ENCODE measurements around the gene PEAR1.

PEAR1 gene

GRCh38 chr1:156942176-156942575, 48.7 kb downstream of the PEAR1 start:
- DNase-seq: no peak

GRCh38 chr1:156942576-156942975, 49.1 kb downstream of the PEAR1 start:
- no peak for DNase-seq

GRCh38 chr1:156943756-156944155, 50.2 kb downstream of the PEAR1 start:
- no peak for DNase-seq

GRCh38 chr1:156944268-156944667, 50.8 kb downstream of the PEAR1 start:
- DNase-seq: no peak

- no peak for DNase-seq
Observed at GRCh38 chr1:156944848-156945247, 51.3 kb downstream of the PEAR1 start.

- DNase-seq: peak in 1 of 2 experiments; percentile 21
Observed at GRCh38 chr1:156945881-156946661, 52.6 kb downstream of the PEAR1 start.

GRCh38 chr1:156947127-156947526, 53.6 kb downstream of the PEAR1 start:
- no peak for DNase-seq

GRCh38 chr1:156947818-156948525, 54.5 kb downstream of the PEAR1 start:
- no peak for DNase-seq

- no peak for DNase-seq
Observed at GRCh38 chr1:156948708-156949107, 55.2 kb downstream of the PEAR1 start.

GRCh38 chr1:156949127-156949526, 55.6 kb downstream of the PEAR1 start:
- no peak for DNase-seq

GRCh38 chr1:156951371-156951770, 57.9 kb downstream of the PEAR1 start:
- DNase-seq: no peak

GRCh38 chr1:156953571-156953970, 60.1 kb downstream of the PEAR1 start:
- DNase-seq: no peak

GRCh38 chr1:156956333-156956732, 62.8 kb downstream of the PEAR1 start:
- no peak for DNase-seq

GRCh38 chr1:156957634-156958033, 64.1 kb downstream of the PEAR1 start:
- DNase-seq: no peak

- no peak for DNase-seq
Observed at GRCh38 chr1:156958247-156958714, 64.8 kb downstream of the PEAR1 start.

GRCh38 chr1:156959414-156959813, 65.9 kb downstream of the PEAR1 start:
- DNase-seq: peak; percentile 87 to 97

- no peak for DNase-seq
Observed at GRCh38 chr1:156959925-156960324, 66.4 kb downstream of the PEAR1 start.

- DNase-seq: no peak
Observed at GRCh38 chr1:156961709-156962108, 68.2 kb downstream of the PEAR1 start.

- no peak for DNase-seq
Observed at GRCh38 chr1:156963621-156964020, 70.1 kb downstream of the PEAR1 start.

- no peak for DNase-seq
Observed at GRCh38 chr1:156964441-156964840, 70.9 kb downstream of the PEAR1 start.
